ENCODE results near the gene USP35. TPM values are rescaled to one million over a fixed set of nuclear protein-coding genes. Genes with fewer than 3 reads are reported as not detected.

USP35 gene
- total RNA-seq, 4 donors from 2014 or later = 6.6 to 30.6 (median 13.3) TPM

DNA sequence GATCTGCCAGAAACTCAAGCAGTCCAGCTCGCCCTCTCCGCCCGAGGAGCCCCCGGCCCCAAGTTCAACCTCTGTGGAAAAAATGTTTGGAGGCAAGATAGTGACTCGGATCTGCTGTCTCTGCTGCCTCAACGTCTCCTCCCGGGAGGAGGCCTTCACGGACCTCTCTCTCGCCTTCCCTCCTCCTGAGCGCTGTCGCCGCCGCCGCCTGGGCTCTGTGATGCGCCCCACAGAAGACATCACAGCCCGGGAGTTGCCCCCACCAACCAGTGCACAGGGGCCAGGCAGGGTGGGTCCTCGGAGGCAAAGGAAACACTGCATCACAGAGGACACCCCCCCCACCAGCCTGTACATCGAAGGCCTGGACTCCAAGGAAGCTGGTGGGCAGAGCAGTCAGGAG lies 20.8 kb downstream of the USP35 start:
- no peak overlapping the region for H3K4me3 ChIP-seq
- H3K4me1 ChIP-seq = no peaks in the 10 kb centered on the region
- peak in 2 of 3 donors; percentile 30 to 36 for DNase-seq
- H3K36me3 ChIP-seq = peaks cover 0 to 30% (median 0%) of the 10 kb centered on the region in 3 donors
- no peak overlapping the region for H3K27ac ChIP-seq
- no peaks in the 10 kb centered on the region for H3K9me3 ChIP-seq
- TF ChIP-seq, protein P1, sequence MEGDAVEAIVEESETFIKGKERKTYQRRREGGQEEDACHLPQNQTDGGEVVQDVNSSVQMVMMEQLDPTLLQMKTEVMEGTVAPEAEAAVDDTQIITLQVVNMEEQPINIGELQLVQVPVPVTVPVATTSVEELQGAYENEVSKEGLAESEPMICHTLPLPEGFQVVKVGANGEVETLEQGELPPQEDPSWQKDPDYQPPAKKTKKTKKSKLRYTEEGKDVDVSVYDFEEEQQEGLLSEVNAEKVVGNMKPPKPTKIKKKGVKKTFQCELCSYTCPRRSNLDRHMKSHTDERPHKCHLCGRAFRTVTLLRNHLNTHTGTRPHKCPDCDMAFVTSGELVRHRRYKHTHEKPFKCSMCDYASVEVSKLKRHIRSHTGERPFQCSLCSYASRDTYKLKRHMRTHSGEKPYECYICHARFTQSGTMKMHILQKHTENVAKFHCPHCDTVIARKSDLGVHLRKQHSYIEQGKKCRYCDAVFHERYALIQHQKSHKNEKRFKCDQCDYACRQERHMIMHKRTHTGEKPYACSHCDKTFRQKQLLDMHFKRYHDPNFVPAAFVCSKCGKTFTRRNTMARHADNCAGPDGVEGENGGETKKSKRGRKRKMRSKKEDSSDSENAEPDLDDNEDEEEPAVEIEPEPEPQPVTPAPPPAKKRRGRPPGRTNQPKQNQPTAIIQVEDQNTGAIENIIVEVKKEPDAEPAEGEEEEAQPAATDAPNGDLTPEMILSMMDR (IDR thresholded peaks at IDR 0.05) = no peak
- no peak for TF ChIP-seq POLR2A (IDR thresholded peaks at IDR 0.05)
- H3K27me3 ChIP-seq = no peaks in the 10 kb centered on the region

DNA sequence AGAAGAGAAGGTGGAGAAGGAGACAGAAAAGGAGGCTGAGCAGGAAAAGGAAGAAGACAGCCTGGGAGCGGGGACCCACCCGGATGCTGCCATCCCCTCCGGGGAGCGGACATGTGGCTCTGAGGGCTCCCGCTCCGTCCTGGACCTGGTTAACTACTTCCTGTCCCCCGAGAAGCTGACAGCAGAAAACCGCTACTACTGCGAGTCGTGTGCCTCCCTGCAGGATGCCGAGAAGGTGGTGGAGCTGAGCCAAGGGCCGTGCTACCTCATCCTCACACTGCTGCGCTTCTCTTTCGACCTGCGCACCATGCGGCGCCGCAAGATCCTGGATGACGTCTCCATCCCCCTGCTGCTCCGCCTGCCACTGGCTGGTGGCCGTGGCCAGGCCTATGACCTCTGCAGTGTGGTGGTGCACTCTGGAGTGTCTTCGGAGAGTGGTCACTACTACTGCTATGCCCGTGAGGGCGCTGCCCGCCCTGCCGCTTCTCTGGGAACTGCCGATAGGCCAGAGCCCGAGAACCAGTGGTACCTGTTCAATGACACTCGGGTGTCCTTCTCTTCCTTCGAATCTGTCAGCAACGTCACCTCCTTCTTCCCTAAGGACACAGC lies 21.4 kb downstream of the USP35 start:
- H3K36me3 ChIP-seq = peaks cover 0 to 36% (median 0%) of the 10 kb centered on the region in 3 donors
- H3K27me3 ChIP-seq = no peaks in the 10 kb centered on the region
- no peak for TF ChIP-seq POLR2A (IDR thresholded peaks at IDR 0.05)
- TF ChIP-seq, protein P1 (IDR thresholded peaks at IDR 0.05) = no peak
- no peak overlapping the region for H3K27ac ChIP-seq
- DNase-seq = peak in 1 of 3 donors; percentile 44
- no peaks in the 10 kb centered on the region for H3K4me1 ChIP-seq
- no peak overlapping the region for H3K4me3 ChIP-seq
- no peaks in the 10 kb centered on the region for H3K9me3 ChIP-seq

DNA sequence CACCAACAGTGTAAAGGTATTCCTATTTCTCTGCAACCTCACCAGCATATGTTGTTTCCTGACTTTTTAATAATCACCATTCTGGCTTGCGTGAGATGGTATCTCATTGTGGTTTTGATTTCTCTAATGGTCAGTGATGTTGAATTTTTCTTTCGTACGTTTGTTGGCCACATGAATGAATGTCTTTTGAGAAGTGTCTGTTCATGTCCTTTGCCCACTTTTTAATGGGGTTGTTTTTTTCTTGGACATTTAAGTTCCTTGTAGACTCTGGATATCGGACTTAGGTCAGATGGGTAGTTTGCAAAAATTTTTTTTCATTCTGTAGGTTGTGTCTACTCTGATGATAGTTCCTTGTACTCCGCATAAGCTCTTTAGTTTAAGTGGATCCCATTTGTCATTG lies 22.8 kb downstream of the USP35 start:
- Histone ChIP-seq H3K36me3 (peaks cover 0 to 44% (median 0%) of the 10 kb centered on the region in 3 donors), H3K27ac (no peak overlapping the region), H3K27me3 (no peaks in the 10 kb centered on the region), H3K4me1 (no peaks in the 10 kb centered on the region), H3K9me3 (no peaks in the 10 kb centered on the region), H3K4me3 (no peak overlapping the region)
- TF ChIP-seq POLR2A (IDR thresholded peaks at IDR 0.05) = no peak
- TF ChIP-seq, protein P1 (IDR thresholded peaks at IDR 0.05) = no peak
- DNase-seq = no peak

DNA sequence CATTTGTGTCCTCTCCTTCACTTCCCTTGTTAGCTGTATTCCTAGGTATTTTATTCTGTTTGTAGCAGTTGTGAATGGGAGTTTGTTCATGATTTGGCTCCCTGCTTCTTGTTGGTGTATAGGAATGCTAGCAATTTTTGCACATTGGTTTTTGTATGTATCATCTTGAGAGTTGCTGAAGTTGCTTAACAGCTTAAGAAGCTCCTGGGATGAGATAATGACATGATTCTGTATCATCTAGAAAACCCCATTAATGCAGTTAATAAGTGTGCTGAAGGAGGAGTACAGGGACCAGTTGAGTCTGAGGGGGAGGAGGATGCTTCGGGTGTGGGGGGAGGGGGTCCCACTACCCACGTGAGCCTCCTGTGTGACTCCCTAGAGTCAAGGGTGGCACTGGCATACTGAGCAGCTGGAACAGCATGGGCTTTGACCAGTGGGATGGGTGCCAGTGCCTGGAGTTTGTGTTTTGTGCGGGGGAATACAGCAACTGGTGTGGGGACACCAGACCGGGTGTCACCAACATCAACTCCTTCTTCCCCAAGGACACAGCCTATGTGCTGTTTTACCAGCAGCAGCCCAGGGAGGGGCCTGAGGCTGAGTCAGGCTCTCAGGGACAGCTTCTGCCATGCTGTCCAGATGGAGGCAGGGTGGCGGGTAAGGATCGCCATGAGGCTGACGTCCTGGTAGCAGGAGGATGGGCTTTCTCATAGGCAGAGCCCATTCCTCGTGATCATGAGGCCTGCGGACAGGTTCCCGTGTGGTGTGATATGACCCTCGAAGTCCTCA lies 24.1 kb downstream of the USP35 start:
- Histone ChIP-seq H3K4me3 (no peak overlapping the region), H3K4me1 (no peaks in the 10 kb centered on the region), H3K27me3 (no peaks in the 10 kb centered on the region), H3K9me3 (no peaks in the 10 kb centered on the region), H3K36me3 (peaks cover 0 to 47% (median 0%) of the 10 kb centered on the region in 3 donors), H3K27ac (no peak overlapping the region)
- DNase-seq = peak in 1 of 3 donors; percentile 45
- no peak for TF ChIP-seq POLR2A (IDR thresholded peaks at IDR 0.05)
- TF ChIP-seq, protein P1 (IDR thresholded peaks at IDR 0.05) = no peak

DNA sequence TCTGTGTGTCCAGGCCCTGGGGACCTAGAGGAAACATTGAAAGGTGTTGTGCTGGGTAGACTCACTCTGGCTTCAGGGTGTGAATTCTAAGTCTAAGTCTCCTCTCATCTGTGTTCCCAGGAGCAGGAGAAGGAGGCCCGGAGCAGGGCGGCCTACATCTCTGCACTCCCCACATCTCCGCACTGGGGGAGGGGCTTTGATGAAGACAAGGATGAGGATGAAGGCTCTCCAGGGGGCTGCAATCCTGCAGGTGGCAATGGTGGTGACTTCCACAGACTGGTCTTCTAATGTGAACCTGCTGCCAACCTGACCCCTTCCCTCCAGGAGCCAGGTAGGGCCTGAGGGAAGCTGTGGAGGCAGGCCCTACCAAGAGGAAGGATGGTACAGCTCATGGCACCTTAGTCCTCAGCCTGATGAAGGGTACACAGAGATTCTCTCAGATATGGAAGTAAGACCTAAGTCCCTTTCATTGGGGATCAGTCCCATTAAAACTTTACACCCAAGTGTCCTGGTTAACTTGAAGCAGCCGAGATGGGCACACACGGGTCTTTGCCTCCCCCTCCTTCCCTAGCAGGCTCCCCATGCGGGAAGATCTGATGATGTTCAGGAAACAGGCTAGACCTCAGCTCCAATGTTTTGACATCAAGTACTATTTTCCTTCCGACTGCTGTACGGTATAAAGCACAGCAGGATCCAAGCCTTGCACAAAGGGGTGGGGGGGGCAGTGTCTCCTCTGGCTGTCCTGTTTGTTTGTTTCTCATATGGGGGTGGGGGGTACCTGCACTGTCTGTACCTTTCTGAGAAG lies 25.0 kb downstream of the USP35 start:
- peak in 1 of 3 donors; percentile 42 for DNase-seq
- Histone ChIP-seq H3K4me3 (no peak overlapping the region), H3K4me1 (no peaks in the 10 kb centered on the region), H3K36me3 (peaks cover 0 to 55% (median 0%) of the 10 kb centered on the region in 3 donors), H3K27ac (no peak overlapping the region), H3K27me3 (no peaks in the 10 kb centered on the region), H3K9me3 (no peaks in the 10 kb centered on the region)
- TF ChIP-seq POLR2A (IDR thresholded peaks at IDR 0.05) = no peak
- TF ChIP-seq, protein P1 (IDR thresholded peaks at IDR 0.05) = no peak

Data from Peyer's patch (tissue), 4 donors.